VCaP (cell line): ENCODE data around the gene C19orf81.

ENCODE experiments used
- H3K27ac ChIP-seq: fragments of 450-650 bp; 2 replicates; pipeline ENCODE4 v1.5.1; 2017
- TF ChIP-seq, protein P1 (sequence below): fragments of 450-650 bp; conservative IDR thresholded peaks from 2 replicates; pipeline ENCODE4 v1.5.1; 2017; ENCODE audit warnings: mild to moderate bottlenecking, moderate library complexity

The C19orf81 gene

DNA sequence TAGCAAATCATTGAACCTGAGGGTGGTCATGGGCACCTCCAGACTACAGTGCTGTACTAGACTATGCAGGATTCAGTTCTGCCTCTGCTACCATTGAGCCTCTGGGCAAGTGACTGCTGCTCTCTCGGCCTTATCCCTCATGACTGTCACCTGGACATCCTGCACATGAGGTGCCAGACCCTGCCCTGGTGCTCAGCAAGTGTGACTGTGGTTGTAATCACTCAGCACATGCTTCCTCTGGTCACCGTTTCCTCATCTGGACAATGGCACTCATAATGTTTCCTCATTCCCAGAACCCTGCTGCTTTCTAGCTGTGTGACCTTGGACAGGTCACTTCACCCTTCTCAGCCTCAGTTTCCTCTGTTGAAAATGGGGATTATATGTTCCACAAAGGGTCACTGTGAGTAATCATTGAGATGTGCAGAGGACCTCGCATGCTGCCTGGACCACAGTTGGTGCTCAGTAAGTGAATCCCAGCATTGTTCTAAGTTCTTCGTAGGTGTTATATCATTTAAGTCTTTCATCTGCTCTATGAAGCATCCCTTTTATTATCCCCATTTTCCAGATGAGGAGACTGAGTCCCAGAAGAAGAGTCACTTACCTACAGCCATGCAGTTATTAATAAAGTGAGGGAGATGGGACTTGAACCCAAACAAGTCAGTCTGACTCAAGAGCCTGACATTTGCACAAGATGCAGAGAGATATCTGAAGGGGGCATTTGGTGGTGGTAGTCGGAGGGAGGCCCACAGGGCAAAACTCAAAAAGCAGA, 12.7 kb upstream of the C19orf81 start:
- H3K27ac ChIP-seq: no peak overlapping the region
- TF ChIP-seq, protein P1, sequence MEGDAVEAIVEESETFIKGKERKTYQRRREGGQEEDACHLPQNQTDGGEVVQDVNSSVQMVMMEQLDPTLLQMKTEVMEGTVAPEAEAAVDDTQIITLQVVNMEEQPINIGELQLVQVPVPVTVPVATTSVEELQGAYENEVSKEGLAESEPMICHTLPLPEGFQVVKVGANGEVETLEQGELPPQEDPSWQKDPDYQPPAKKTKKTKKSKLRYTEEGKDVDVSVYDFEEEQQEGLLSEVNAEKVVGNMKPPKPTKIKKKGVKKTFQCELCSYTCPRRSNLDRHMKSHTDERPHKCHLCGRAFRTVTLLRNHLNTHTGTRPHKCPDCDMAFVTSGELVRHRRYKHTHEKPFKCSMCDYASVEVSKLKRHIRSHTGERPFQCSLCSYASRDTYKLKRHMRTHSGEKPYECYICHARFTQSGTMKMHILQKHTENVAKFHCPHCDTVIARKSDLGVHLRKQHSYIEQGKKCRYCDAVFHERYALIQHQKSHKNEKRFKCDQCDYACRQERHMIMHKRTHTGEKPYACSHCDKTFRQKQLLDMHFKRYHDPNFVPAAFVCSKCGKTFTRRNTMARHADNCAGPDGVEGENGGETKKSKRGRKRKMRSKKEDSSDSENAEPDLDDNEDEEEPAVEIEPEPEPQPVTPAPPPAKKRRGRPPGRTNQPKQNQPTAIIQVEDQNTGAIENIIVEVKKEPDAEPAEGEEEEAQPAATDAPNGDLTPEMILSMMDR: no peak

DNA sequence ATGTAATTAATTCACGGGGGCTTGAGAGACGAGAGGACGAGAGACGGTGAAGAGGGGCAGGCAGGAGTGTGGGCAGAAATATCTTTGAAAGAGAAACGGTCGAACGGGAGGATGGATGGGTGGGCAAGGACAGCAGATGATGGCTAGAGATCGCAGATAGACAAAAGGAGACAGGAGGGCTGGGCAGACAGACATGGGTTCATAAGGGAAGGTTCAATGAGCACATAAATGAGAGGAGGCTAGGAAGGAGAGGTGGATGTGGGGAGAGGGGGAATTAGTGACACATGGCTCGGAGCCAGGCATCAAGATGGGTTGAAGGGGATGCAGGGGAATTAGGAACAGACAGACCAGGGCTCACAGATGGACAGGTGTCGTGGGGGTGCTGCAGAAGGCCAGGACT, 10.6 kb upstream of the C19orf81 start:
- TF ChIP-seq, protein P1: no peak
- H3K27ac ChIP-seq: no peak overlapping the region

- TF ChIP-seq, protein P1: no peak
- peak within 1 kb of the TSS; percentile 49; the same call in 1 of the 2 replicates for H3K27ac ChIP-seq
Measured at GRCh38 chr19:50639121-50640112, 9.8 kb upstream of the C19orf81 start, which contains the start of gene SYT3. Gene SYT3, minus strand, starts transcription at chr19:50639881. Its CDS starts 2,470 bp downstream, at chr19:50637411.

GRCh38 chr19:50640368-50640767, 8.9 kb upstream of the C19orf81 start:
- no peak overlapping the region for H3K27ac ChIP-seq
- TF ChIP-seq, protein P1: no peak

DNA sequence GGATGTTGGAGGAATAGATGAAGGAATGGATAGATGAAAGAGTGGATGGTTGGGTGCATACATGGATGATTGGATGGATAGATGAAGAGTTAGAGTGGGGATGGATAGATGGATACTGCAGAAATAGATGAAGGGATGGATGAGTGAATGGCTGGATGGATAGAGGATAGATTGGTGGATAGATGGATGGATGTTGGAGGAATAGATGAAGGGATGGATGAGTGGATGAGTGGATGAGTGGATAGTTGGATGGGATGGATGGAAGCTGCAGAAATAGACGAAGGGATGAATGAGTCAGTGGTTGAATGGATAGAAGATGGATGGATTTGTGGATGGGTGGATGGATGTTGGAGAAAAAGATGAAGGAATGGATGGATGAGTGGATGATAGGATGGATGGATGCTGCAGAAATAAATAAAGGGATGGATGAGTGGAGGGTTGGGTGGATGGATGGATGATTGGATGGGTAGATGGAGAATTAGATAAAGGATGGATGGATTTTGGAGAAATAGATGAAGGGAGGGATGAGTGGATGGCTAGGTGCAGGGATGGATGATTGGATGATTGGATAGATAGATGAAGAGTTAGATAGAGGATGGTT, 4.8 kb upstream of the C19orf81 start:
- H3K27ac ChIP-seq: no peak overlapping the region
- TF ChIP-seq, protein P1: no peak

DNA sequence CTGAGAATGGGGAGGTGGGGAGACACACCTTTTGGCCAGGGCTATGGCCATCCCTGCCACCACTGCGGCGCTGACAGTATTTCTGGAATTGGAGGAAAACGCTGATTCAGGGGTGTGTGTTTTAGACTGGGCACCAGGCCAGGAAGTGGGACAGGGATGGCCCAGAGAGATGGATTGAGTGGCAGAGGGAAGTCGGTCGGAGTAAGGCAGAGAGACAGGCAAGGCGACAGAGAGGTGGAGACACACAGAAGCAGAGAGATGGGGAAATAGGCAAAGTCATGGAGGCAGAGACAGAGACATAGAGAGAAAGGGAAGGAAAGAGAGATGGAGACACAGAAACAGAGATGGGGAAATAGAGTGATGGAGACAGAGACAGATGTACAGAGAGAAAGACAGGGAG, 4.1 kb upstream of the C19orf81 start:
- TF ChIP-seq, protein P1: no peak
- H3K27ac ChIP-seq: no peak overlapping the region
